Measurements from ENCODE around the gene BRD1.

- TF ChIP-seq CTCF (IDR thresholded peaks at IDR 0.05; ENCODE audit: insufficient read depth, low read depth, low read length) (no peak), EZH2 (IDR thresholded peaks at IDR 0.05; ENCODE audit: insufficient read depth, low read length) (no peak)
These were observed 71.5 kb downstream of the BRD1 start for GRCh38 chr22:49756201-49756600.

Data from astrocyte (in vitro differentiated cells and primary cell).